Superior temporal gyrus (tissue), 1 donor: Measurements from ENCODE around the gene LAD1.

ENCODE experiments used
- DNase-seq: peaks from one replicate; pipeline ENCODE4 v3.0.0-alpha.2; 2016; ENCODE audit errors: extremely low spot score

The LAD1 gene

DNA sequence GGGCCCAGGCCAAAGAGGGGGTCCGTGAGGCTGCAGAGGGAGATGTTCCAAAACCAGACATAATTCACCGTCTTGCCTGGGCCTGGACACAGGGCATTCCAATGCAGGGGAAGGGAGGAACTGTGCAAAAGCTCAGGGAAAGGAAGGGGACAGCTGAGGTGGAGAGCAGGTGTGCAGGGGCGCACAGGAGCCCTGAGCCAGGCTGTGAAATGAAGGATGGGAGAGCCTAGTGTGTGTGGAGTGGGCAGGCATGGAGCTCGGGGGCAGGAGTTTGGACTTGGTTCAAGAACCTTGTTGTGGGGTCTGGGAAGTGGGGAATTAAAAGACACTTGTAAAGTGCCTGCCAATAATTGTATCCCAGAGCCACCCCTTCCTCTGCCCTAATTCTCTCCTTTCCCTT, 20.1 kb upstream of the LAD1 start:
- no peak for DNase-seq

DNA sequence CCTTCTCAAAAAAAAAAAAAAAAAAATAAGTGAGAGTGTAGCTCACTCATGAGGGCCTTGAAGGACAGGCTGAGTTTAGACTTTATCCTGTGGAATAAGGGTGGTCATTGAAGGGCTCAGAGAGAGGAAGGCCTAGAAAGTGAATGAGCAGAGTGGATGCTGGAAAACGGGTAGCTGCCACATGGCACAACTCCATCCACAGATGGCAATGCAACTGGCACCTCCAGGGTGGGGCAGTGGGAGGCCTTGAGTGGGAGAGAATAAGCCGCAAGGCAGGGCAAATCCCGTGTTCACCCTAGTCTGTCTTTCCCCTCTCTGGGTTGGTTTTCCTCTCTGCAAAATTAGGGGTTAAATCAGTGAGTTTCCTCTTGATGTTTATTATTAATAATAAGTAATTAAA, 19.3 kb upstream of the LAD1 start:
- DNase-seq: no peak

DNA sequence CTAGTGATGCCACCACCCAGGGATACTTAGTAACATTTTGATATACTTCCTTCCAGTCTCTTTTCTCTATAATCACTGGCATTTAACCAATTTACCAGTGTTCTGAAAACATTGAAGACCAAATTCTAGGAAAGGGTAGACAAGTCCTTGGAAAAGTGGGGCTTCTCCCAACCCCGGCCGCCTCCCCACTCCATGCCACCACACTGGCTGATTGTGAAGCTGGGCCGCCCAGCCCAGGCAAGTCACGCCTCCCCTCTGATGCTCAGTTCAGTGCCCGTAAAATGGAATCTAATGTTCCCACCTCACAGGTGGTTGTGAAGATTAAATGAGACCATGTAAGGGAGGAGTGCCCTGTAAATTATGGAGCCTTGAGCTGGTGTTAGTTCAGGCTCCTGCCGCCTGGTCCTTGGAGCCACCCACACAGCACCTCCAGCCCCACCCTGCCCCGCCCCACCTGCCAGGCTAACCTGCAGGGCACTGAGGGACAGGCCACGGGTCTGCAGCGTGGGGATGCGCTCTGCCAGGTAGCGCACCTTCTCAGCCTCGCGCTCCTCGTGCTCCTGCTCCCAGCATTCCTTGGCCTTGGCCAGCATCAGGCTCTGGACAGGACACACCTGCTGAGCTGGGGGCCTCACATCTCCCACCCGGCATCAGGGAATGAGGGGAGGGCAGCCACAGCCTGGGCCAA, 15.1 kb upstream of the LAD1 start:
- DNase-seq: no peak

DNA sequence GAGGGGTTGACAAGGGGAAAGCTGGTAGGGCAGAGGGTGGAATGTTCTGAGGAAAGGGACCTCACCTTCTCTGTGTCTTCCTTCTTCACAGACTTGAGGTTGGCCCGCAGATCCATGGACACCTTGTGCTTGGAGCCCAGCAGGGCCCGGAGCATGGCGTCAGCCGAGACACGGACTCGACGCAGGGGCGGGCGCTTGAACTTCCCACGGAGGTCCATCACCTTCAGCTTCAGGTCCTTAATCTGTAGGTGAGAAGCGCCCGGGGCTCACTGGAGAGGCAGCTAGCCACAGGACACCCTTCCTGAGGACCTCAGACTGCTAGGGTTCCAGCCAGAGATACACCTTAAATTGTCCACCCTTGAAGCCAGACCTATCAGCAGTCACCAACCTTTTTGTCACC, 12.2 kb upstream of the LAD1 start:
- no peak for DNase-seq

DNA sequence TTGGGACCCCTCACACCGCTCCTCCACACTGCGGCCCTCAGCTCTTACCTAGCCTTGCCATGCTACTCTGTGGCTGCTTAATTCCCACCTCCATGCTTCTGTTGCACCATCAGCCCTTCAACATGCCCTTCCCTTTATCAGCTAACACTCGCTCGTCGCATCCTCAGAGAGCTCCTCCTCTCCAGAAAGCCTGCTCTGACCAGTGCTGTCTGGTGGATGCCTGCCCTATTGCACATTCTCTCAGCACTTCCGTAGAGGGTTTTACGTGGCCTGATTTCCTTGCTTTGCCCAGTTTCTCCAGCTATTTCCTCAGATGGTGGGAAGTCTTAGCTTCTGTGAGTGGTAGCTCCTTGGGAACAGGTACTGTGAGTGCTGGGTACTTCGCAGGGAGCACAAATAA, 10.3 kb upstream of the LAD1 start:
- no peak for DNase-seq

DNA sequence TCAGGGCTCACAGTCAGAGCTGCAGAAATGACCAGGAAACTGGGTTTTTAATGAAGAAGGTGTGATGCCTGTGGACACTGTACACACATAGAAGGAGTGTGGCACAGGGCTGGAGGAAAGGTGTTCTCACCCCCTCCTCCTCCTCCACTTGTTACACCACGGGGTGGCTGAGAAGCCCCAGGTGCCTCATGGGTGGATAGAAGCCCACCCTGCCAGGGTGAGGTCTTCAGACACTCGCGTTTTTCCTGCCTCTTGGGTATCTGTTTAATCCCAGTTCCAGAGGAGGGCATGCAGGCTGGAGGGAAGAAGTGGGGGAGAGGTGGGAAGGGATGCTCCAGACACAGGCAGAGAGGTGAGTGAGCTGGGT, 9.7 kb upstream of the LAD1 start:
- DNase-seq: no peak

DNA sequence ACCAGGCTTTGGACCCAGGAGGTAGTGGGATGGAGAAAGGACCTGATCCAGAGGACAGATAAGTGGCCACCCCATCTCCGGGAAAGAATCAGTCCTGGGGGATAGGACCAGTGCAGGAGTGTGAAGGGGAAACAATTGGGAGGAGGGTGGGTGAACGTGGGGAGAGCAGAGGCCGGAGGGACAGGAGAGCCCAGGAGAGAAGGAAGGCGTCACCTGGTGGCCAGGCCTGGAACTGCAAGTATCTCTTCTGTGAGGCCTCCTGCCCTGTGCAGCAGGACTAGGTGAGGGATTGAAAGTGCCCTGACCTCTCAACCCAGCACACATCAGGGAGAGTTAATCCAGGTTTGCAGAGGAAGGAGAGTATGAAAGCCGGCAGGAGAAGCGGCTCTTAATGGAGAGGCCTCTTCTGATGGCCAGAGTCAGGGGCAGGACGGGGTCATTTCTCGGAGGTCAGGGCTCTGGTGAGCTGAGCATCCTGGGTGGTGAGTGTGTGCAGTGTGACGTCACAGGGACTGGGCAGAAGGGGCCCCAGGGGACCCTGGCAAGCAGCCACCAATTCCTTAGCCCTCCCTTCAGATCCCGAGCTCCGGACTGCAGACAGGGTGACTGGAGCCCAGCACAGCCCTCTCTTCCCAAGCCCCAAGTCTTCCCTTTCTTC, 9.2 kb upstream of the LAD1 start:
- DNase-seq: peak; percentile 81

DNA sequence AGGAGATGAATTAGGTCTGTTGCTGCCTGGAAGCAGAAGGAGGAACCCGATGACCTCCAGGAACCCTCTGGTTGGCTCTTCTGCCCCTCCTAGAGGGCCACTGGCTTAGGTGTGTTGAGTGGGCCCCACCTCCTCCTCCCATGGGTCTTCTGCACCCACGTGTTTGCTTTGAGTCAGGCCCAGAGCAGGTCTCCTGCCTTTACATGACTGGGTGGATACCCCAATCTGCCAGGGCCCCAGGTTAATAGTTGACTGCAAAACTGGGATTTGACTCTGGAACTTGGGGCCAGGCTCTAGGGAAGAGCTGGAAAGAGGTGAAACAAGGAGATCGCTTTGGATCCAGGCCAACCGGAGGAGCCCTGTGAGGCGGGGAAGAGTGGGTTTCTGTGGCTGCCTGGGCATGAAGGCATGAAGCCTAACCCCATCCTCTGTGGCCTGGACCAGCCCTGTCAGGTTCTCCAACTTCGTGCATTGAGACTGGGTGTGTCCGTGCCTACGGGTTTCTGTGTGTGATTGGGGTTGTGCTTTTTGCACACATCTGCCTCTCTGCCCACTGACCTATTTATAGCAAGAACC, 7.8 kb upstream of the LAD1 start:
- DNase-seq: no peak

DNA sequence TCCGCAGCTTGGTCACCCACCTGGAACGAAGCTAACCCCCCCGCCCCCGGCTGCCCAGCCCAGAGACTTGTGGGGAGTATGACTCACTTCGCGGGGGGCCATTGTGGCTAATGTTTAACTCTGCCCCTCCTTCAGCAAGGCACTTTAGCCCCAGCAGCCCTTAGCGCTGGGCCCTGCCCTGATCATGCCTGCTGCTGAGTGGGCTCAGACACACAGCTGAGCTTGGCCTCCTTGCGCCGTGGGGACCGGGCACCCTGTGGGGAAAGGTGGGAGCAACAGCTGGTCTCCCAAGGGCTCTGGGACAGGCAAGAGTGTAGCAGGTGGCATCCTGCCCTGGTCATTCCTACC, 6.3 kb upstream of the LAD1 start:
- DNase-seq: no peak

DNA sequence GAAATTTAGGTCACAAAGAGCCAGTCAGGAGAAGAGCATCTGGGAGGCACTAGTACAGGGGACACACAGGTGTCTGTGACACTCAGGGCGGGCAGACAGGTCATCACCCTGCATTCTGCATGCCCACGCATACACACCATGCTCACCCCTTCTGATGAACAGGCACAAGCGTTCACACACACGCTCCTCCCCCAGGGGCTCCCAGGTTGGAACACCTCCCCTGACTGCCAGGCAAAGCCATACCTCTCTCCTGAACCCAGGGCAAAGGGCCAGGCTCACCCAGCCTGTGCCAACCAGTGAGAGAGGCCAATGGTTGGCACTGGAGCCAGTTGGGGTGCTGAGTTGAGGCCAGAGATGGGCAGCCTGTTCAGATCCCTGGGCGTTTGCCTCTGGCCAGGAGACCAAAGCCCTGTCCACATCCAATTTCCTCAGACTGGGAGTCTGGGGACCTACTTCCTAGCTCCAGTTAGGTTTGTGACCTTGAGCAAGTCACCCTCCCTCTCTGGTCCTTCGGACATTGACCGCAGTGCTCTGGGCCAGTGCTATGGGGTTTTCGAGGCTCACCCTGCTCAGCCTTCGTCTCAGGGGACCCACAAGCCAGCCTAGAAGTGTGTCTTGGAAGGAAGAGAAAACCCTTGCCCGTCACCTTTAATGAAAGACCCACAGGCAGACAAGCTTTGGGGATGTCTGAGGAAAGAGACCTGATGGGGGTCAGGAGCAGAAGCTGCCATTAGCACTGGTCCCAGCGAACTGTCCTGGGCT, 5.8 kb upstream of the LAD1 start:
- no peak for DNase-seq

DNA sequence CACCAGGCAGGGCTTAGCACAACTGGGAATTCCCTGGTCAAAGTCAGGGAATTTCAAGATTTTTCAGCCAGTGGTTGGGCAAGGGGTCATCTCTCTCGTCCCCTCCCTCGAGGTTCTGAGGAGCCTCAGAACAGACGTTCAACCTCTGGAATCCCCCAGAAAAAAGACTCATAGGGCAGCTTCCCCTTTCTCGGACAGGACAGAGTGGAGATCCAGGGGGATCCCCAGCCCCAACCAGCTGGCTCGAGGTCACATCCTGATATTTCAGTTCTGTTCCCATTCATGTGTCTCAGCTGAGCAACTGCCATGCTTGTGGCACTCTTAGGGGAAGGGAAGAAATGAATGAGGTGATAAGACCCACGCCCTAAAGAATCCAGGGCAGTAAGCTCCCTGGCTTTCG, 4.9 kb upstream of the LAD1 start:
- DNase-seq: no peak

DNA sequence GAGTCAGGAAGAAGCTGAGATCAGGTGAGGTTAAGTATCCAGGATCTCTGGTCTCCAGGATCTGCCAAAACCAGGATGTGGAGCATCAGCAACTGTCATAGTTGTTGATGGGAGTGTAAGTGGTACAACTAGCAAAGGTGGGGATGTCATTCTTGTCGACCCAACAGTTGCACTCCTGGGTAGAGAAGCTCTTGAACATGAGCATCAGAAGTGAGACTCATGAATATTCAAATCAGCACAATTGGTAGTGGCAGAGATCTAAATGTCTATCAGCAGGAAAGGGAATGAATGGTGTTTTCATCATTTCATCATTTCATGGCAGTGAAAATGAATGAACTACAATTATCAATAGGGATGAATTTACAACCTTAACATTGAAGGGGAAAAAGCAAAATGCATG, 4.2 kb upstream of the LAD1 start:
- DNase-seq: no peak

DNA sequence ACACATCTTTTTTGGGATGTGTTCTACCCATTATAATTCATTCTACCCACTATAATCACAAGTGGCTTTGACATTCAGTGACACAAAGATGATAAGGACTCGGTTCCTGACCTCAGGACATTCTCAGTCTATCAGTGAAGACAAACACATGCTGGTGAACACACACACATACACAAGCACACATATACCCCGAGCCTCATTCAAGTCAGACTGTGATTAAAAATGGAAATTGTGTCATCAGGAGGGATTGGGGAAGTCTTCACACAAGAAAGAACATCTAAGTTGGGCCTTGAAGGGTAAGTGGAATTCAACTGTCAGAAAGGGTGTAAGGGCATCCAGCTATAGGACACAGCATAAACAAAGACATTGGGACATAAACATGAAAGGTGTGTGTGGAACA, 2.6 kb upstream of the LAD1 start:
- no peak for DNase-seq

DNA sequence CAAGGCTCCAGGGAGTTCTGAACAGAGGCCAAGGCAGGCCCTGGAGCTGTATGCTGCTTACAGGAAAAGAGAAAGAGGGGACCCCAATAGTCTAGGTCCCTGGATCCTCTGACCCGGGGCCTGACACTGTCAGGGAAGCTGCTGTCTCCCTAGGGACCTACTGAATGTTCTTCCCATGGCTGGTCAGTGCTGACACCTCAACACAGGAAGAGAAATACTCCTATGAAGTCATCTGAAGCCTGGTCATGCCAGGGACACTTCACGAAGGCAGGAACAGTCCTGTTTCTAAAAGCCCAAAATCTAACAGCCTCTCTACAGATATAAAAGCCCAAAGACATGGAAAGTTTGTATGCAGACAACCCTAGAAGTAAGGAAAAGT, 1.7 kb upstream of the LAD1 start:
- no peak for DNase-seq

DNA sequence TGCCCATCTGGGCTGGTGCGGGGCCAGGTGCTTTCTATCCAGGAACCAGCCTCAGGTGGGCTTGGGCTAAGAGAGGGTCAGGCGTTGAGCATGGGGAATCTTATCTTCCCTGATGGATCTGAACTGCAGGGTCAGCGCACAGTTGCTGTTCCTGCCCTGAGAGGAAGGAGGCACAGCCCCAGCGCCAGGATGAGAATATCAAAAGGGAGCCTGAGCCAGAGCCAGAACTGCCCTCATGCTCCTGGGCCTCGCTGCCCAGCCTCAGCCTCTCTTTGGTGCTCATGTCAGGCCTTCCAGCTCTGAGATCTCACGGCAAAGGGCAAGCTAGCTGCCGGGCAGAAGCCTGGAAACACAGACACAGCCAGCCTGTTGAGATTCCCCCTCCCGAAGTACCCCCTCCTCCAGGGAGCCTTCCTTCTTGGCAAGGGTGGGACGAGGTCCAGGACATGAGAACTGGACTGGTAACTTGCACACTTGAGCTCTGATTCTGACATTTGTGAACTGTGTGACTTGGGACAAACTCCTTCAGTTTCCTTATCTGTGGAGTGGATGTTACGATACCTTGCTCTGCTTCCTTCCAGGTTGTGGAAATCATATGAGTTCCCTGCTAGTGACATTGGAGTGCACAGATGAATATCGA, 1.2 kb upstream of the LAD1 start:
- no peak for DNase-seq

DNA sequence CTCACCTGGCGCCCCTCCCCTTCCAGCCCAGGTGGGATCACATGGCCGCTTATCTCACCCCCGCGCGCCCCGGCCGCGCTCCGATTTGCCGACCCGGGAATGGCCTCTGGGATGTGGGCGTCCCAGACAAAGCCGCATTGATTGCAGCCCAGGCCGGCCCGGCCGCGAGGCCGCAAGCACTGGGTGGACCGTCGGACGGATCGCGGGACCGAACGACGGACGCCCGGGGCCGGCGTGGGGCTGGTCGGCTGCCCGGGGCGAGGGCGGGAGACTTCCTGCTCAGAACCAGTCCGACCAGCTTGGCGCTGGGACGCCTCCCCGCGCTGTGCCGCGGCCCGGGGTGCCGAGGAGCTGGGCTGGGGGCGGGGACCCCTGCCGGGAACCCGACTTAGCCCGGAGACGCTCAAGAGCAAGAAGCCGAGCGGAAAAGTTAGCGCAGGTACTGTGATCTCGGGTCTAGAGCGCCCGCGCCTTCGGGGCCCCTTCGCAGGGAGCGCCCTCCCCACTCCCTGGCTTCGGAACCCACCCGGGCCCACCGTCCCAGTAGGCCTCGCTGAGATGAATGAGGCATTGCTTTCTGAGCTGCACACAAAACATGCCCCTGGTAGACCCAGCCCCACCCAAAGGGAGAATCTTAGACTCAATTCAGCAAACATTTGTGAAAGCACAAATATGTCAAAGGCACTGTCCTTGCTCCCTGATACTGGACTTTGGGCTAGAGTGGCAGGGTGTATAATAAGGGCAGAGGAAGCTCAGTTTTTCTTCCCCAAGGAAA, 415 bp upstream of the LAD1 start:
- DNase-seq: no peak

DNA sequence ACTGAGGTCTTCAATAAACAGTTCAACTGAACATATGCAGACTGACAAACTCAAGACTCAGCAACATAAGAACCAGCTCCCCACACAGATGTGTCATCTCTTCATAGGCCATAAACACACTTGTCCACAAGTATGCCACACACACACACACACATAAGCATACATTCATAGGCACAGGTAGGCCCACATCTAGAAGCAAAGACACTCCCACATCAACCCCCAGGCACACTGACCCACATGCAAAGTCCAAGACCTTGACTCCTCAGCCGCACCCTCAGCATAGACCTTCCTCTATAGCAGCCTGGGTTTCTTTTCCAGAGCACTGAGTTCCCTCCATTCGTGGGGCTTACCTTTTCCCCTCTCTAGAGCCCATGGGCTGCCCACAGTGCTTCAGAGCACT, 1.4 kb downstream of the LAD1 start:
- no peak for DNase-seq

DNA sequence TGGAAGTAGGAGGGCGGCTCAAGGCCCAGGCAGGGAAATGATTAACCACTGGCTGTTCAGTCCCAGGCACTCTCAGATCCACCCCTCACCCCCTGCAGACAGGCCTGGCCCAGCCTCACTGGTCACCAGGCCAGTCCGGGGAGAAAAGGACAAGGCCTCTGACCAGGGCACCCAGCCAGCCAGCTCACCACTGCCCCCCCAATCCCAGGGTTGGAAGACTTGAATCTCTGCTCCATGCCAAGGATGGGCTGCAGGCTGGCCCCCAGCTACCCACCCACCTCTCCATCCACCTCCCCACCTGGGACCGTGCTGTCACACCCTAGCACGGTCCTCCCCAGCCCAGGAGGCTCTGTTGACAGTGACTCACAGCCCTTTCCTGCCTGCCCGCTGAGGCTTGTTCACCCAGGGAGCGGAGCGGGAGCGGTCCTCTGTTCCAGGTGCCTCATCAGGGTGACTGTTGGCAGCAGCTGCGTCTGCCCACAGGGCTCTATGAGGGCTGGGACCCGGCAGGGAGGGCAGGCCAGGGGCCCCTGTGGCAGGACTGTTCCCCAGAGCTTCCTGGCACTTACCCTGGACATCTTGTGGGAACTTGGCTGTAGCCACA, 2.2 kb downstream of the LAD1 start:
- no peak for DNase-seq

DNA sequence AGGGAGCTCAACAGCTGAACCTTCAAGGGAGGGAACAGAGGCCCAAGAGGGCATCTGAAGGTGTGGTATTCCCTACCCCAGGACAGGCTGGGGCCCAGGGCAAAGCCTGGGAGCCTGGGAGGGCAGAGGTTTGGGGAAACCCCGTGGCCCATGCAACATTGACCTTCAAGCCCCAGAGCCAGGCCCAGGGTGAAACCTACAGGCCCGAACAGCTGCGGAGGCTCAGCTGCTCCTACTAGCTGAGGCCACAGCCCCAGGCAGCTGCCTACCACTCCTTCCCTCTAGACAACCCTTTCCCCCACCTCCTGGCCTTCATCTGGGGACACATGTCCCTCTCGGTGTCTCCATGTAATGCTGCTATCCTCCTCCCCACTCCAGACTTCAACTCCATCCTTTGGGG, 3.2 kb downstream of the LAD1 start:
- no peak for DNase-seq

DNA sequence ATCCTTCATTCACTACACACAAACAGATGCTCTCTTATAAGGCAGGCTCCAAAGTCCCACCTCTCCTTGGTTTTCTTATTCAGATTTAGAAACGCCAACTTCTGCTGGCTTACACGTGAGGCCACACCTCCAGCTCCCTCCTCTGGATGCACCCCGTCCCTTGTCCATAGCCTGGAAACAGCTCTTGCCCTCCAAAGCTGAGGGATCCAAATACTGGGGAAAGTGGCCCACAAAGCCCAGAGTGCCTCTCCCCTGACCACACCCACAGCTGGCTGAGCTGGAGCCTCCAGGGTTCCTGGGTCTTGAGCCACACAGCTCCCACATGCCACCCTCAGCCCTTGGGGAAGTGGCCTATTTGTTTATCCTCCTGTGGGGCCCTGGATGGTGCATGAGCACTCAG, 4.5 kb downstream of the LAD1 start:
- DNase-seq: no peak

DNA sequence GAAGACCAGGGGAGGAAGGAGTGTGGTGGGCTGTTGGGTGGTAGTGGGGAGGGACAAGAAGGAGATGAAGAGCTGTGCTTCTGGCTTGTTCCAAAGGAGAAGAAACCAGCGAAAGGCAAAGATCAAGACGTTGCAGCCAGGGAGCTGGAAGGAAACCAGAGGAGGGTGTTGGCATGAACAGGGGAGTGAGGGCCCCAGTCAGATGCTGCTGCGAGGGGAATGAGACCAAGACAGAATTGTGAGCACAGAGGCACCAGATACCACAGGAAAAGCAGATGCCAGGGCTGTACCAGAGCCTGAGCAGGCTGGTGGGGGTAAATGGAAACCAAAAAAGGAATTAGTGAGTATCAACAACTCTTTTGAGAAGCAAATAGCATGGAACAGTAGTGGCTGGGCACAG, 6.0 kb downstream of the LAD1 start:
- DNase-seq: no peak
